ENCODE data around the gene NAGS. TPM values are rescaled to one million over a fixed set of nuclear protein-coding genes. Genes with fewer than 3 reads are reported as not detected.

Gene NAGS
- total and polyA plus RNA-seq, 2 donors (not counting 1 experiment from before 2014, with no cell fraction given): 0.58 to 7.4 TPM

- Histone ChIP-seq H3K4me3 (replicated peaks in 1 of 4; ENCODE audit: control extremely low read depth in 1 of 4, insufficient read depth in 1 of 4, low read depth in 3 of 4, low read length in 4 of 4) (no peak overlapping the region), H3K9ac (ENCODE audit: insufficient read depth, low read length) (no peak overlapping the region), H3K79me2 (ENCODE audit: control insufficient read depth, insufficient read depth, low read length) (no peaks in the 10 kb centered on the region), H2AFZ (ENCODE audit: low read length) (no peak overlapping the region), H4K20me1 (ENCODE audit: control insufficient read depth, extremely low read depth, insufficient read depth, low read length) (no peaks in the 10 kb centered on the region), H3K4me1 (ENCODE audit: control insufficient read depth, extremely low read depth, insufficient read depth, low read length) (peaks cover 8% of the 10 kb centered on the region), H3K27ac (ENCODE audit: insufficient read depth, low read length) (no peak overlapping the region), H3K36me3 (ENCODE audit: control insufficient read depth, insufficient read depth, low read length) (no peaks in the 10 kb centered on the region), H3K27me3 (ENCODE audit: control insufficient read depth, insufficient read depth, low read length) (peaks cover 3% of the 10 kb centered on the region), H3K4me2 (ENCODE audit: extremely low read depth, insufficient read depth, low read length) (no peak overlapping the region), H3K9me3 (ENCODE audit: control insufficient read depth, insufficient read depth, low read depth, low read length) (no peaks in the 10 kb centered on the region)
- TF ChIP-seq EZH2 (IDR thresholded peaks at IDR 0.05; ENCODE audit: low read length, missing control alignments) (no peak), CTCF (conservative IDR thresholded peaks at IDR 0.05 in 1 of 2, IDR thresholded peaks at IDR 0.05 in 1 of 2; ENCODE audit: low read depth in 1 of 2, low read length in 2 of 2) (no peak)
- peak; percentile 57 to 70 for DNase-seq (ENCODE audit: low read depth in 2 of 2)
Observed at GRCh38 chr17:43998552-43998951, 5.9 kb upstream of the NAGS start.

GRCh38 chr17:43999024-43999423 lies 5.4 kb upstream of the NAGS start:
- no peaks in the 10 kb centered on the region for H3K9me3 ChIP-seq (ENCODE audit: control insufficient read depth, insufficient read depth, low read depth, low read length)
- H3K9ac ChIP-seq (ENCODE audit: insufficient read depth, low read length): no peak overlapping the region
- DNase-seq (ENCODE audit: low read depth in 2 of 2): no peak
- H3K27ac ChIP-seq (ENCODE audit: insufficient read depth, low read length): no peak overlapping the region
- H3K36me3 ChIP-seq (ENCODE audit: control insufficient read depth, insufficient read depth, low read length): no peaks in the 10 kb centered on the region
- H3K4me3 ChIP-seq (replicated peaks in 1 of 4; ENCODE audit: control extremely low read depth in 1 of 4, insufficient read depth in 1 of 4, low read depth in 3 of 4, low read length in 4 of 4): no peak overlapping the region
- no peak overlapping the region for H3K4me2 ChIP-seq (ENCODE audit: extremely low read depth, insufficient read depth, low read length)
- peaks cover 8% of the 10 kb centered on the region for H3K4me1 ChIP-seq (ENCODE audit: control insufficient read depth, extremely low read depth, insufficient read depth, low read length)
- no peak for TF ChIP-seq CTCF (conservative IDR thresholded peaks at IDR 0.05 in 1 of 2, IDR thresholded peaks at IDR 0.05 in 1 of 2; ENCODE audit: low read depth in 1 of 2, low read length in 2 of 2)
- no peak for TF ChIP-seq EZH2 (IDR thresholded peaks at IDR 0.05; ENCODE audit: low read length, missing control alignments)
- H2AFZ ChIP-seq (ENCODE audit: low read length): no peak overlapping the region
- H3K27me3 ChIP-seq (ENCODE audit: control insufficient read depth, insufficient read depth, low read length): peaks cover 3% of the 10 kb centered on the region
- H4K20me1 ChIP-seq (ENCODE audit: control insufficient read depth, extremely low read depth, insufficient read depth, low read length): no peaks in the 10 kb centered on the region
- H3K79me2 ChIP-seq (ENCODE audit: control insufficient read depth, insufficient read depth, low read length): no peaks in the 10 kb centered on the region

GRCh38 chr17:44000141-44000860 lies 4.1 kb upstream of the NAGS start:
- H3K36me3 ChIP-seq (ENCODE audit: control insufficient read depth, insufficient read depth, low read length): no peaks in the 10 kb centered on the region
- no peak overlapping the region for H3K9ac ChIP-seq (ENCODE audit: insufficient read depth, low read length)
- TF ChIP-seq CTCF (conservative IDR thresholded peaks at IDR 0.05 in 1 of 2, IDR thresholded peaks at IDR 0.05 in 1 of 2; ENCODE audit: low read depth in 1 of 2, low read length in 2 of 2) (no peak), EZH2 (IDR thresholded peaks at IDR 0.05; ENCODE audit: low read length, missing control alignments) (no peak)
- H3K9me3 ChIP-seq (ENCODE audit: control insufficient read depth, insufficient read depth, low read depth, low read length): no peaks in the 10 kb centered on the region
- no peak overlapping the region for H3K4me2 ChIP-seq (ENCODE audit: extremely low read depth, insufficient read depth, low read length)
- DNase-seq (ENCODE audit: low read depth in 2 of 2): no peak
- no peaks in the 10 kb centered on the region for H3K27me3 ChIP-seq (ENCODE audit: control insufficient read depth, insufficient read depth, low read length)
- no peak overlapping the region for H2AFZ ChIP-seq (ENCODE audit: low read length)
- no peak overlapping the region for H3K4me3 ChIP-seq (replicated peaks in 1 of 4; ENCODE audit: control extremely low read depth in 1 of 4, insufficient read depth in 1 of 4, low read depth in 3 of 4, low read length in 4 of 4)
- H3K27ac ChIP-seq (ENCODE audit: insufficient read depth, low read length): no peak overlapping the region
- H3K79me2 ChIP-seq (ENCODE audit: control insufficient read depth, insufficient read depth, low read length): no peaks in the 10 kb centered on the region
- no peaks in the 10 kb centered on the region for H4K20me1 ChIP-seq (ENCODE audit: control insufficient read depth, extremely low read depth, insufficient read depth, low read length)
- H3K4me1 ChIP-seq (ENCODE audit: control insufficient read depth, extremely low read depth, insufficient read depth, low read length): peaks cover 8% of the 10 kb centered on the region
